HFFc6 (cell line): ENCODE measurements around the gene CACNA1H. TPM values are rescaled to one million over a fixed set of nuclear protein-coding genes. Genes with fewer than 3 reads are reported as not detected.

ENCODE experiments used
- DNase-seq: peaks from one replicate; pipeline ENCODE4 v3.0.0-alpha.2; 2018
- H3K27ac Mint-ChIP-seq: 2 replicates; pipeline ENCODE4 v1.8.0; 2020; ENCODE audit warnings: mild to moderate bottlenecking, mixed read lengths
- H3K27me3 Mint-ChIP-seq: 2 replicates; pipeline ENCODE4 v1.8.0; 2021; ENCODE audit warnings: mild to moderate bottlenecking, moderate library complexity, mixed read lengths; ENCODE audit not compliant: insufficient read depth
- H3K36me3 Mint-ChIP-seq: 2 replicates; pipeline ENCODE4 v1.8.0; 2021; ENCODE audit warnings: low read depth, mixed read lengths
- H3K4me1 Mint-ChIP-seq: 2 replicates; pipeline ENCODE4 v1.8.0; 2020; ENCODE audit warnings: low read depth, mixed read lengths
- H3K4me3 Mint-ChIP-seq: 2 replicates; pipeline ENCODE4 v1.8.0; 2020; ENCODE audit warnings: mild to moderate bottlenecking, moderate library complexity, mixed read lengths
- H3K9me3 Mint-ChIP-seq: 2 replicates; pipeline ENCODE4 v1.8.0; 2020; ENCODE audit warnings: mild to moderate bottlenecking, mixed read lengths
- CTCF ChIP-seq: fragments of 200-600 bp; sonication (generic); IDR thresholded peaks from 2 replicates; pipeline ENCODE4 v1.5.0; 2021; ENCODE audit warnings: antibody characterized with exemption, mild to moderate bottlenecking
- total RNA-seq, 6 experiments: library from RNA; stranded (reverse); fragmentation: NEBNext Ultra II Directional; extraction: Animal tissue kit (Norgen Biotek cat#: 25700); gene quantifications; 2 replicates in 1 of 6; 3 replicates in 5 of 6; pipeline ENCODE4 v1.2.3, GENCODE V29; 2021

The CACNA1H gene
- total RNA-seq, 6 experiments from 2014 or later = 0.03 to 0.05 TPM; not detected in 4

DNA sequence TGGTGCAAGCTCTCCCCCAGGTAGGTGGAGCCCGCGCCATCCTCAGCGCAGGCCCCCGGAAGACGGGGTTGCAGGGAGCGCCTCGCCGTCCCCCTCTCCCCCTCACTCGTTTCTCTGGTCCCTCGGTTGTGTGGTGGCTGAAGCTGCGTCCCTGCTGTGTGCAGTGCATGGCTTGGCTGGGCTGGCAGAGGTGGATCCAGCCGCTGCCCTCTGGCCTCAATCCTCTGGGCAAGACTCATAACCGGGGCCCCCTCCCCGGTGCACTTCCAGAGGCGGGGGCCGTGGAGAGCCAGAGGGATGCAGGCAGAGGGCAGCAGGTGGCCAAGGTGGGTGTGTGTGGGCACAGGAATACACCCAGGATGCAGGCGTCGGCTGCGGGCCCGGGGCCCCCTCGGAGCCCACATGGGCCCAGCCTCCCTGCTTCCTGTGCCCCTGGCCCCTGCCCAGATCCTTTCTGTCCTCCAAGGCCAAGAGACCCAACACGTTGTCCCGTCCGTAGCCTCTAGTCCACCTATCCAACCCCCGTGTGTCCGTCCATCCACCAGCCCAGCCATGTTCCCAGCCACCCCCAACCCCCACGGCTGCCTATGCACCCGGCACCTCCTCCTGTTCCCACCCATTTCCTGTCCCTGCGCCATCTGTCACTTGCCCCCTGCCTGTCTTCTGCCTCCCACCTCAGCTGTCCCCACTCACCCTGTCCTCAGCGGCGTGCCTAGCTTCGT is 62.8 kb downstream of the CACNA1H start:
- Mint-ChIP-seq H3K4me1 (no peaks in the 10 kb centered on the region), H3K9me3 (no peaks in the 10 kb centered on the region), H3K4me3 (no peak overlapping the region), H3K27me3 (no peaks in the 10 kb centered on the region), H3K36me3 (no peaks in the 10 kb centered on the region), H3K27ac (no peak overlapping the region)
- DNase-seq = no peak
- no peak for TF ChIP-seq CTCF

GRCh38 chr16:1216296-1216619 is 63.4 kb downstream of the CACNA1H start:
- Mint-ChIP-seq H3K36me3 (no peaks in the 10 kb centered on the region), H3K4me3 (no peak overlapping the region), H3K27me3 (peaks cover 1% of the 10 kb centered on the region; the same call in 1 of the 2 replicates), H3K9me3 (no peaks in the 10 kb centered on the region), H3K27ac (no peak overlapping the region), H3K4me1 (no peaks in the 10 kb centered on the region)
- DNase-seq = no peak
- TF ChIP-seq CTCF = no peak

DNA sequence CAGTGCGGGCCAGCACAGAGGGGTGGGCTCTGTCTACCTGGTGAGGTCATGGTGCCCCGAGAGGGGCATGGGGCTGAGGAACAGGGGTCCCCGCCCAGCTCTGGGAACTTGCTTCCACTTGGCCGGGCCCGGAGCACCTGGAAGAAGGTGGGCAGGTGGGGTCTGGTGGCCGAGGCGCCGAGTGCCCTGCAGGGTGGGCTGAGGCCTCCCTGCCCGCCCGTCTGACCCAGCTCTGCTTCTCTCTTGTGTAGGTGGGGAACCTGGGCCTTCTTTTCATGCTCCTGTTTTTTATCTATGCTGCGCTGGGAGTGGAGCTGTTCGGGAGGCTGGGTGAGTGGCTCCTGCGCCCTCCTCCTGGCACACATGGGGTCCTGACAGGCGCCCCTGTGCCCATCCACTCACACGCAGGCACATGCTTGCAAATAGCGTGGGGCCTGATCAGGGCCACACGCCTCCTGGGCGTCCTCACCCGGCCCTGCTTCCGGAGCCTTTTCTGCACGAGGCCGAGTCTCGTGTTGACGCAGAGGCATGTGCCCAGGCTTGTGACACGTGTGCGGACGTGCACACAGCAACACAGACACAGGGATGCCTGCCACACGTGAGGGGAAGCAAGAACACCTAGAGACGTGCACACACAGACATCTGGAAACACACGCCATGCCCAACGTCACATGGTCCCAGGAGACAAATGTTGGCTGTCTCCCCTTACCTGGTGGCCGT is 63.9 kb downstream of the CACNA1H start:
- Mint-ChIP-seq H3K9me3 (no peaks in the 10 kb centered on the region), H3K36me3 (no peaks in the 10 kb centered on the region), H3K4me3 (no peak overlapping the region), H3K27ac (no peak overlapping the region), H3K4me1 (no peaks in the 10 kb centered on the region), H3K27me3 (peaks cover 3% of the 10 kb centered on the region; the same call in 1 of the 2 replicates)
- DNase-seq = no peak
- TF ChIP-seq CTCF = no peak

DNA sequence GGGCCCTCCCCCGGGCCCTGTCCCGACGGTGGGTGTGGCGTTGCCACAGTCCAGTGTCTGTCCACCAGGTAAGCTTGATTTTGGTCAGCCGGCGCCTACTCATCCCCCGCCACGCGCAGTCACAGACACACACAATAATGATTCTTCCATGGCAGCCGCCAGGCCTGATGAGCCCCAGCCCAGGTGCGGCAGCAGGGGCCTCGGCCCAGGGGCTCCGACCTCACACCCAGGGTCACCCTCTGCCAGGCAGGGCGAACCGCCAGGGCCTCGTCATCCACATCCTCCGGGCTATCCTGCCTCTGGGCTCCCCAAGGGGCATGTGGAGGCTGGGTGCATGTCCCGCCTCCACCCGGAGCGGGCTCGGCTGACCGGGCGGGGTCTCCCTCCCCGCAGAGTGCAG is 64.6 kb downstream of the CACNA1H start:
- TF ChIP-seq CTCF = no peak
- DNase-seq = no peak
- no peaks in the 10 kb centered on the region for H3K4me1 Mint-ChIP-seq
- no peak overlapping the region for H3K4me3 Mint-ChIP-seq
- H3K27me3 Mint-ChIP-seq = peaks cover 3% of the 10 kb centered on the region; the same call in 1 of the 2 replicates
- no peak overlapping the region for H3K27ac Mint-ChIP-seq
- no peaks in the 10 kb centered on the region for H3K9me3 Mint-ChIP-seq
- no peaks in the 10 kb centered on the region for H3K36me3 Mint-ChIP-seq

GRCh38 chr16:1218061-1218929 is 65.4 kb downstream of the CACNA1H start:
- H3K27ac Mint-ChIP-seq = no peak overlapping the region
- H3K36me3 Mint-ChIP-seq = no peaks in the 10 kb centered on the region
- H3K9me3 Mint-ChIP-seq = no peaks in the 10 kb centered on the region
- H3K4me3 Mint-ChIP-seq = no peak overlapping the region
- DNase-seq = no peak
- peaks cover 6% of the 10 kb centered on the region for H3K27me3 Mint-ChIP-seq
- TF ChIP-seq CTCF = no peak
- H3K4me1 Mint-ChIP-seq = no peaks in the 10 kb centered on the region
